ENCODE results near the gene KRTAP4-8.
"Not testable (repeated sequence)": the region's sequence is repeated elsewhere in the genome, so short reads cannot be mapped to it uniquely, and the experiment has no call there.

The KRTAP4-8 gene

GRCh38 chr17:41063449-41063848, 34.5 kb downstream of the KRTAP4-8 start:
- no peak overlapping the region for H2AFZ ChIP-seq
- no peaks in the 10 kb centered on the region for H3K27me3 ChIP-seq (ENCODE audit: control insufficient read depth, insufficient read depth, low read length)

DNA sequence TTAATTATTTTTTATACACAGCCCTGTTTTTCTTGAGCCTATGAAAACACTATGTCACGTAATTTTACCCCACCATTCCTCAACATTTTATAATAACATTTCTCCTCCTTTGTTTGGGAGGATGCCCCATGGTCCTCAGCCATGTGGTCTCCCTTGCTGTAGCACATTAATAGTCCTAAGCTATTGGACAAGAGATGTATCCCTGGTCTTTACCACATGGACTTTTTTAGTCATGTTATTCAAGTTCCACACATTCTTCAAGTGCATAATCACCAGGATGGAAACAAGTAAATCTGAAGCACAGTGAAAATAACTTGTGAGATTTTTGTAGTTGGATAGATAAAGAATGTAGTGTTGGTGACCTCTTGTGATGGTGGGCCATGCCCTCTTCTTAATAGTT, 36.0 kb downstream of the KRTAP4-8 start:
- H2AFZ ChIP-seq: no peak overlapping the region
- H3K9ac ChIP-seq: no peak overlapping the region
- no peaks in the 10 kb centered on the region for H3K36me3 ChIP-seq (ENCODE audit: control insufficient read depth, insufficient read depth, low read length)
- H3K4me3 ChIP-seq (ENCODE audit: low read depth, low read length): no peak overlapping the region
- H3K9me3 ChIP-seq (ENCODE audit: control insufficient read depth, low read length): no peaks in the 10 kb centered on the region
- no peak for TF ChIP-seq CTCF (IDR thresholded peaks at IDR 0.05)
- H3K27ac ChIP-seq: no peak overlapping the region
- H3K79me2 ChIP-seq: no peaks in the 10 kb centered on the region
- H3K4me1 ChIP-seq: no peaks in the 10 kb centered on the region
- H3K4me2 ChIP-seq (ENCODE audit: low read length): no peak overlapping the region
- H3K27me3 ChIP-seq (ENCODE audit: control insufficient read depth, insufficient read depth, low read length): no peaks in the 10 kb centered on the region

More at GRCh38 chr17:41063449-41063848, 34.5 kb downstream of the KRTAP4-8 start:
- no peak overlapping the region for H3K27ac ChIP-seq
- TF ChIP-seq CTCF (IDR thresholded peaks at IDR 0.05): no peak
- H3K36me3 ChIP-seq (ENCODE audit: control insufficient read depth, insufficient read depth, low read length): no peaks in the 10 kb centered on the region
- no peak overlapping the region for H3K4me3 ChIP-seq (ENCODE audit: low read depth, low read length)
- H3K9ac ChIP-seq: no peak overlapping the region
- H3K4me1 ChIP-seq: no peaks in the 10 kb centered on the region
- H3K4me2 ChIP-seq (ENCODE audit: low read length): no peak overlapping the region
- no peaks in the 10 kb centered on the region for H3K9me3 ChIP-seq (ENCODE audit: control insufficient read depth, low read length)
- no peaks in the 10 kb centered on the region for H3K79me2 ChIP-seq

GRCh38 chr17:41060052-41060604, 37.8 kb downstream of the KRTAP4-8 start, which contains the start of gene KRTAP2-3:
TSS of gene KRTAP2-3 (minus strand) at chr17:41060114. CDS start at chr17:41060050, 64 bp downstream.
- Histone ChIP-seq H3K4me1 (no peaks in the 10 kb centered on the region), H3K9me3 (ENCODE audit: control insufficient read depth, low read length) (no peaks in the 10 kb centered on the region), H2AFZ (no peak within 1 kb of the TSS), H3K27ac (no peak within 1 kb of the TSS), H3K4me3 (ENCODE audit: low read depth, low read length) (no peak within 1 kb of the TSS), H3K36me3 (ENCODE audit: control insufficient read depth, insufficient read depth, low read length) (no peaks in the 10 kb centered on the region), H3K79me2 (no peaks in the 10 kb centered on the region), H3K27me3 (ENCODE audit: control insufficient read depth, insufficient read depth, low read length) (no peaks in the 10 kb centered on the region), H3K9ac (no peak within 1 kb of the TSS), H3K4me2 (ENCODE audit: low read length) (no peak within 1 kb of the TSS)
- no peak for TF ChIP-seq CTCF (IDR thresholded peaks at IDR 0.05)

- H3K9ac ChIP-seq: not testable (repeated sequence)
These were observed 38.5 kb downstream of the KRTAP4-8 start for GRCh38 chr17:41059276-41060051.

GRCh38 chr17:41058741-41059140, 39.2 kb downstream of the KRTAP4-8 start:
- no peak for TF ChIP-seq CTCF (IDR thresholded peaks at IDR 0.05)
- no peaks in the 10 kb centered on the region for H3K27me3 ChIP-seq (ENCODE audit: control insufficient read depth, insufficient read depth, low read length)
- H3K9me3 ChIP-seq (ENCODE audit: control insufficient read depth, low read length): no peaks in the 10 kb centered on the region
- H3K4me3 ChIP-seq (ENCODE audit: low read depth, low read length): no peak overlapping the region
- H2AFZ ChIP-seq: no peak overlapping the region
- H3K4me2 ChIP-seq (ENCODE audit: low read length): no peak overlapping the region
- no peaks in the 10 kb centered on the region for H3K79me2 ChIP-seq
- H3K4me1 ChIP-seq: no peaks in the 10 kb centered on the region
- H3K27ac ChIP-seq: no peak overlapping the region
- no peaks in the 10 kb centered on the region for H3K36me3 ChIP-seq (ENCODE audit: control insufficient read depth, insufficient read depth, low read length)
- no peak overlapping the region for H3K9ac ChIP-seq

More at GRCh38 chr17:41059276-41060051, 38.5 kb downstream of the KRTAP4-8 start:
- H3K4me3 ChIP-seq (ENCODE audit: low read depth, low read length); H3K36me3 ChIP-seq (ENCODE audit: control insufficient read depth, insufficient read depth, low read length); H2AFZ ChIP-seq; H3K27me3 ChIP-seq (ENCODE audit: control insufficient read depth, insufficient read depth, low read length); H3K27ac ChIP-seq; H3K79me2 ChIP-seq; H3K9me3 ChIP-seq (ENCODE audit: control insufficient read depth, low read length); H3K4me1 ChIP-seq; H3K4me2 ChIP-seq (ENCODE audit: low read length): not testable (repeated sequence)

Data from parathyroid adenoma (tissue), 2 donors.